IMR-90 (cell line): ENCODE measurements around the gene CDC14A. TPM values are rescaled to one million over a fixed set of nuclear protein-coding genes. Genes with fewer than 3 reads are reported as not detected.

ENCODE experiments used
- ATAC-seq: fragments of 200-7000 bp; cut with Tn5 transposase; 2 replicates; pipeline ENCODE4 v1.9.1; 2020; ENCODE audit warnings: low read depth, mild to moderate bottlenecking, moderate library complexity
- BruUV-seq: library from RNA; stranded (reverse); fragments of 400-500 nt; replicated peaks from 2 replicates; lab custom pipeline; 2021; lab: Mats Ljungman, UMichigan
- CTCF ChIA-PET: fragments of 300-600 bp; formaldehyde crosslinking; extraction: SDS; loops from one replicate; lab custom pipeline; 2021; ENCODE audit warnings: antibody characterized with exemption; lab: Yijun Ruan, JAX
- POLR2A ChIA-PET: fragments of 300-600 bp; sonication (Branson Sonifier 250); formaldehyde crosslinking; loops from one replicate; lab custom pipeline; 2022; ENCODE audit warnings: antibody characterized with exemption; ENCODE audit not compliant: unreplicated experiment; lab: Charles Lee
- DNase-seq: peaks from one replicate; pipeline ENCODE4 v3.0.0; 2013
- H2AFZ ChIP-seq: replicated peaks from 2 replicates; pipeline ENCODE3; 2013; ENCODE audit warnings: low read length, mild to moderate bottlenecking; ENCODE audit not compliant: poor library complexity
- H2AK5ac ChIP-seq: 2 replicates; pipeline ENCODE4 v1.6.1; 2013; ENCODE audit warnings: low read depth, low read length, inconsistent platforms
- H2AK9ac ChIP-seq: replicated peaks from 2 replicates; pipeline ENCODE3; 2013; ENCODE audit warnings: mild to moderate bottlenecking, low read depth, low read length, moderate library complexity; ENCODE audit not compliant: poor library complexity
- H2BK120ac ChIP-seq: 2 replicates; pipeline ENCODE4 v1.6.1; 2013; ENCODE audit warnings: low read depth, low read length, inconsistent platforms
- H2BK15ac ChIP-seq: 3 replicates; pipeline ENCODE4 v1.6.1; 2013; ENCODE audit warnings: low read depth, low read length, inconsistent platforms
- H2BK20ac ChIP-seq: 2 replicates; pipeline ENCODE4 v1.6.1; 2013; ENCODE audit warnings: low read depth, mild to moderate bottlenecking, inconsistent platforms, low read length, moderate library complexity
- H2BK5ac ChIP-seq: 2 replicates; pipeline ENCODE4 v1.6.1; 2013; ENCODE audit warnings: mild to moderate bottlenecking, low read depth, low read length, inconsistent platforms; ENCODE audit not compliant: poor library complexity, severe bottlenecking
- H3K14ac ChIP-seq: replicated peaks from 2 replicates; pipeline ENCODE4 v1.6.1; 2013; ENCODE audit warnings: low read depth, low read length, inconsistent platforms
- H3K18ac ChIP-seq: 2 replicates; pipeline ENCODE4 v1.6.1; 2013; ENCODE audit warnings: low read depth, low read length, control low read depth
- H3K23ac ChIP-seq: 2 replicates; pipeline ENCODE4 v1.6.1; 2013; ENCODE audit warnings: low read depth, low read length, inconsistent platforms
- H3K27ac ChIP-seq: 2 replicates; pipeline ENCODE4 v1.5.1; 2013; ENCODE audit warnings: mild to moderate bottlenecking, control low read depth, low read length; ENCODE audit not compliant: insufficient read depth
- H3K27me3 ChIP-seq: 2 replicates; pipeline ENCODE4 v1.6.1; 2013; ENCODE audit warnings: low read length; ENCODE audit not compliant: control insufficient read depth, insufficient read depth
- H3K36me3 ChIP-seq: 2 replicates; pipeline ENCODE4 v1.6.1; 2013; ENCODE audit warnings: low read length, mixed read lengths; ENCODE audit not compliant: control insufficient read depth, insufficient read depth
- H3K4ac ChIP-seq: 2 replicates; pipeline ENCODE4 v1.6.1; 2013; ENCODE audit warnings: low read depth, low read length, inconsistent platforms
- H3K4me1 ChIP-seq: 2 replicates; pipeline ENCODE4 v1.6.1; 2013; ENCODE audit warnings: low read length, mixed read lengths; ENCODE audit not compliant: control insufficient read depth, insufficient read depth
- H3K4me2 ChIP-seq: 2 replicates; pipeline ENCODE4 v1.6.1; 2013; ENCODE audit warnings: low read depth, mild to moderate bottlenecking, control low read depth, low read length, moderate library complexity
- H3K4me3 ChIP-seq: 2 replicates; pipeline ENCODE4 v1.5.1; 2013; ENCODE audit warnings: low read depth, mild to moderate bottlenecking, control low read depth, low read length, moderate library complexity; ENCODE audit not compliant: insufficient read depth
- H3K56ac ChIP-seq: 2 replicates; pipeline ENCODE4 v1.6.1; 2013; ENCODE audit warnings: low read length, inconsistent platforms; ENCODE audit not compliant: insufficient read depth; ENCODE audit errors: extremely low read depth
- H3K79me1 ChIP-seq, 2 experiments: 2 replicates each; pipeline ENCODE4 v1.6.1; 2013; ENCODE audit warnings: low read length in 2 of 2, inconsistent platforms in 1 of 2, low read depth in 1 of 2
- H3K9ac ChIP-seq: 2 replicates; pipeline ENCODE4 v1.6.1; 2013; ENCODE audit warnings: low read depth, low read length, control low read depth
- H3K9me1 ChIP-seq: 2 replicates; pipeline ENCODE4 v1.6.1; 2013; ENCODE audit warnings: low read length, inconsistent platforms; ENCODE audit not compliant: insufficient read depth
- H3K9me3 ChIP-seq: 2 replicates; pipeline ENCODE4 v1.6.1; 2013; ENCODE audit warnings: low read length; ENCODE audit not compliant: control insufficient read depth, insufficient read depth
- H4K20me1 ChIP-seq: 2 replicates; pipeline ENCODE4 v1.6.1; 2013; ENCODE audit warnings: low read length, inconsistent platforms; ENCODE audit not compliant: insufficient read depth
- H4K5ac ChIP-seq: 2 replicates; pipeline ENCODE4 v1.6.1; 2013; ENCODE audit warnings: mild to moderate bottlenecking, low read depth, low read length, control low read depth
- H4K8ac ChIP-seq, 2 experiments: 2 replicates each; pipeline ENCODE4 v1.6.1; 2013; ENCODE audit warnings: low read depth in 2 of 2, low read length in 2 of 2, control low read depth in 1 of 2, inconsistent platforms in 1 of 2
- H4K91ac ChIP-seq: 2 replicates; pipeline ENCODE4 v1.6.1; 2013; ENCODE audit warnings: low read depth, low read length, inconsistent platforms; ENCODE audit not compliant: insufficient read depth
- CHD1 ChIP-seq: IDR thresholded peaks from 2 replicates; pipeline ENCODE4 v1.6.1; 2012; ENCODE audit warnings: low read depth, low read length, improper control_type of control experiment
- CTCF ChIP-seq: conservative IDR thresholded peaks from 2 replicates; pipeline ENCODE4 v1.5.1; 2012; ENCODE audit warnings: mild to moderate bottlenecking, low read depth, low read length, improper control_type of control experiment
- POLR2A ChIP-seq: IDR thresholded peaks from 2 replicates; pipeline ENCODE4 v1.6.1; 2012; ENCODE audit warnings: mild to moderate bottlenecking, low read depth, low read length
- RAD21 ChIP-seq: IDR thresholded peaks from 2 replicates; pipeline ENCODE4 v1.6.1; 2012; ENCODE audit warnings: low read length, improper control_type of control experiment
- SMC3 ChIP-seq: fragments of 150-350 bp; IDR thresholded peaks from 2 replicates; pipeline ENCODE4 v1.6.1; 2016; ENCODE audit warnings: low read depth, mild to moderate bottlenecking, antibody characterized with exemption, low read length, moderate library complexity
- WGBS, 2 experiments: methylation state at CpG; one replicate each; pipeline versions ENCODE4 v1.1.5 to v1.1.7; 2013; ENCODE audit warnings: missing lambda C conversion rate in 2 of 2; ENCODE audit not compliant: insufficient read length in 1 of 2; ENCODE audit errors: extremely low coverage in 2 of 2; 5-methylcytosine and 5-hydroxymethylcytosine counted together
- dilution Hi-C: fragments of 300-500 bp; cut with HindIII; formaldehyde crosslinking; loops from one replicate; pipeline ENCODE4 v1.14.3; 2018; ENCODE audit warnings: low sequenced_read_pairs; ENCODE audit not compliant: unreplicated experiment
- in situ Hi-C: fragments of 300-500 bp; cut with MboI; formaldehyde crosslinking; loops from 3 replicates; pipeline ENCODE4 v1.14.3; 2019; ENCODE audit warnings: low sequenced_read_pairs, inconsistent platforms, mixed read lengths
- intact Hi-C: fragments of 100-400 bp; cut with micrococcal nuclease; formaldehyde crosslinking; loops from 2 replicates; pipeline ENCODE4 v1.10.0; 2022
- polyA plus RNA-seq, 3 experiments: library from polyadenylated mRNA; depleted of rRNA; stranded (reverse); fragments of >200 nt; gene quantifications; 2 replicates each; pipeline ENCODE4 v1.2.3, GENCODE V29; 2012; ENCODE audit warnings: low replicate concordance in 1 of 3
- total RNA-seq: library from RNA; depleted of rRNA; stranded (reverse); fragments of >200 nt; gene quantifications from 2 replicates; pipeline ENCODE4 v1.2.3, GENCODE V29; 2012

Gene CDC14A
- total and polyA plus RNA-seq, 2 of the 4 experiments (the other 2 are of a cell fraction) = 1.7 to 3.0 TPM

DNA sequence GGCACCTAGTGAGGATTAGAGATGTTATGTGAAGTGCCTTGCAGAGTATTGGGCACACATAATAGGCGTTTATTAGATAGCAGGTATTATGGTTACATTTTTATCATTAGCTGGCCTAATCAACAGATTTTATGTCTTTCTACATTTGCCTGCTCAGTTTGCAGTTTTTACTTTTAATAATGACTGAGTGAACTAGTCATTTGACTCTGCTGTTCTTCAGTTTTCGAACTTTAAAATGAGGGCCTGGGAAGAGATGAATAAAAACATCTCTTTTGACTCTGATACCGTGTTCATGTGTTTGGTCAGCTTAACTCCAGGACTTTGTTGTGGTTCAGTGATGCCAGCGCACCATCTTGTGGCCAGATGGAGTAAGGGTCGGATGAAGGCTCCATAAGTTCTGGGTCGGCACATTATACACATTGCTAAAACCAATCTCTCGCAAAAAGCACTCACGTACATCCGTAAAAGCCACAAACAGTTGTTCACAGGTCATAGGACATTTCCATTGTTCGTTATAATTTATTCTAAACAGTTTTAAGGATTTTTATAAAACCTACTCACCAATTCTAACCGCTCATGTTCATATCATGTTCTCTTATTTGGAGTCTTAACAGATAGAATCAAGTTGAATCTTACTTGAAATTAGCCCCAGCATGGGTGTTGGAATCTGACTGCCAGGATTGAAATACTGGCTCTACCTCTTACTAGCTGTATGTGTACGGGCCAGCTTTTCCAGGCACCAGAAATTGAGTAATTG is 107.2 kb downstream of the CDC14A start:
- no peaks in the 10 kb centered on the region for H3K27me3 ChIP-seq
- no peaks in the 10 kb centered on the region for H4K20me1 ChIP-seq
- no peak overlapping the region for H3K27ac ChIP-seq
- ATAC-seq (peak; percentile 92), DNase-seq (peak; percentile 82)
- no peak overlapping the region for H3K56ac ChIP-seq
- TF ChIP-seq RAD21 (peak; percentile 94), CTCF (peak; percentile 90), CHD1 (no peak), SMC3 (peak; percentile 90), POLR2A (0 out of 2 replicates have a peak, but pooled peaks have one; percentile 28)
- no peak overlapping the region for H4K5ac ChIP-seq
- peaks cover 2% of the 10 kb centered on the region; the same call in 1 of the 2 replicates for H3K36me3 ChIP-seq
- intact Hi-C loops = loop anchor here (1.0 to 5.0 kb wide), 6 partner anchors 107 to 651 kb away; partner anchors contain the start of genes CDC14A, RTCA and TRMT13
- H2AK9ac ChIP-seq = no peak overlapping the region
- no CpG with 5 or more reads among the region's 12 CpGs for WGBS, 2 experiments
- no peak overlapping the region for H3K4me2 ChIP-seq
- H3K4ac ChIP-seq = no peak overlapping the region
- no peak overlapping the region for H2AFZ ChIP-seq
- ChIA-PET CTCF (interaction anchor here (0.5 to 1.6 kb wide), 10 partner anchors 9 to 648 kb away, joined by 3 to 18 read pairs (median 3); a partner anchor contains a TSS), POLR2A (no interaction called here)
- no peak overlapping the region for H3K18ac ChIP-seq
- BruUV-seq = no TSS peak
- H3K4me1 ChIP-seq = no peaks in the 10 kb centered on the region; the same call in 1 of the 2 replicates
- H4K8ac ChIP-seq = no peak overlapping the region
- no peak overlapping the region for H3K14ac ChIP-seq
- no peak overlapping the region for H3K23ac ChIP-seq
- no peak overlapping the region for H2BK5ac ChIP-seq
- dilution Hi-C loops = loop anchor here (25.0 kb wide), 1 partner anchor 428 kb away; the partner anchor contains the start of genes EXTL2 and SLC30A7
- H2BK120ac ChIP-seq = no peak overlapping the region
- H3K9ac ChIP-seq = no peak overlapping the region
- no peaks in the 10 kb centered on the region for H3K9me3 ChIP-seq
- in situ Hi-C loops = loop anchor here (5.0 to 10.0 kb wide), 2 partner anchors 145 to 652 kb away; no protein-coding TSS in a partner anchor
- no peak overlapping the region for H4K91ac ChIP-seq
- no peak overlapping the region for H2AK5ac ChIP-seq
- H3K9me1 ChIP-seq = no peaks in the 10 kb centered on the region
- no peak overlapping the region for H2BK20ac ChIP-seq
- H2BK15ac ChIP-seq = no peak overlapping the region
- H3K79me1 ChIP-seq = no peaks in the 10 kb centered on the region; a peak in 1 of 4 replicates
- no peak overlapping the region for H3K4me3 ChIP-seq
